GM23248 (cell line): ENCODE data around the gene VPS35L. TPM values are rescaled to one million over a fixed set of nuclear protein-coding genes. Genes with fewer than 3 reads are reported as not detected.

Source experiments
- DNase-seq: peaks from one replicate; pipeline ENCODE4 v3.0.0-alpha.2; 2015
- H2AFZ ChIP-seq: fragments of 200-600 bp; sonication (generic); 2 replicates; pipeline ENCODE4 v1.6.1; 2016; ENCODE audit warnings: antibody characterized with exemption
- H3F3A ChIP-seq: fragments of 200-600 bp; sonication (generic); 2 replicates; pipeline ENCODE4 v1.6.1; 2016; ENCODE audit warnings: mild to moderate bottlenecking, antibody characterized with exemption, mixed run types; ENCODE audit not compliant: insufficient read depth
- H3K27ac ChIP-seq: fragments of 200-600 bp; sonication (generic); 2 replicates; pipeline ENCODE4 v1.5.1; 2016; ENCODE audit warnings: mild to moderate bottlenecking
- H3K27me3 ChIP-seq: fragments of 200-600 bp; sonication (generic); replicated peaks from 2 replicates; pipeline ENCODE4 v1.6.1; 2016; ENCODE audit warnings: mild to moderate bottlenecking; ENCODE audit not compliant: insufficient read depth
- H3K36me3 ChIP-seq: fragments of 200-600 bp; sonication (generic); 2 replicates; pipeline ENCODE4 v1.6.1; 2016; ENCODE audit warnings: low read depth, mild to moderate bottlenecking
- H3K4me1 ChIP-seq: fragments of 200-600 bp; sonication (generic); 2 replicates; pipeline ENCODE4 v1.6.1; 2016; ENCODE audit warnings: mild to moderate bottlenecking; ENCODE audit not compliant: insufficient read depth
- H3K4me2 ChIP-seq: fragments of 200-600 bp; sonication (generic); one replicate; pipeline ENCODE4 v1.6.1; 2016; ENCODE audit warnings: mild to moderate bottlenecking; ENCODE audit not compliant: unreplicated experiment
- H3K4me3 ChIP-seq: fragments of 200-600 bp; sonication (generic); 2 replicates; pipeline ENCODE4 v1.5.1; 2016; ENCODE audit warnings: mild to moderate bottlenecking
- H3K79me2 ChIP-seq: fragments of 200-600 bp; sonication (generic); 2 replicates; pipeline ENCODE4 v1.6.1; 2016; ENCODE audit warnings: mild to moderate bottlenecking; ENCODE audit not compliant: insufficient read depth
- H3K9ac ChIP-seq: fragments of 200-600 bp; sonication (generic); 2 replicates; pipeline ENCODE4 v1.6.1; 2016; ENCODE audit warnings: mild to moderate bottlenecking
- H3K9me2 ChIP-seq: fragments of 200-600 bp; sonication (generic); 2 replicates; pipeline ENCODE4 v1.6.1; 2016; ENCODE audit warnings: mixed run types, mild to moderate bottlenecking, moderate library complexity; ENCODE audit not compliant: insufficient read depth
- H3K9me3 ChIP-seq: fragments of 200-600 bp; sonication (generic); one replicate; pipeline ENCODE4 v1.6.1; 2017; ENCODE audit warnings: low read depth
- H4K20me1 ChIP-seq: fragments of 200-600 bp; sonication (generic); 2 replicates; pipeline ENCODE4 v1.6.0; 2016; ENCODE audit not compliant: insufficient read depth
- EZH2 ChIP-seq: fragments of 200-600 bp; sonication (generic); IDR thresholded peaks from 2 replicates; pipeline ENCODE4 v1.6.1; 2018; ENCODE audit warnings: antibody characterized with exemption, mild to moderate bottlenecking; ENCODE audit not compliant: insufficient read depth, poor library complexity, severe bottlenecking
- EZH2phosphoT487 ChIP-seq: fragments of 200-600 bp; sonication (generic); IDR thresholded peaks from 2 replicates; pipeline ENCODE4 v1.6.1; 2018; ENCODE audit warnings: antibody characterized with exemption, moderate library complexity, mild to moderate bottlenecking, low read depth; ENCODE audit not compliant: insufficient read depth
- WGBS, 2 experiments: methylation state at CpG; one replicate each; pipeline ENCODE4 v1.1.6; 2015 to 2017; ENCODE audit warnings: low lambda C conversion rate in 2 of 2, low coverage in 1 of 2; ENCODE audit errors: missing lambda C conversion rate in 2 of 2; 5-methylcytosine and 5-hydroxymethylcytosine counted together
- in situ Hi-C: fragments of 300-500 bp; cut with MboI; formaldehyde crosslinking; loops from 2 replicates; pipeline ENCODE4 v1.15.0; 2020
- polyA plus RNA-seq: library from polyadenylated mRNA; unstranded; fragments of >200 nt; fragmentation: Nextera tagmentation; extraction: Ambion mirVana; gene quantifications from 2 replicates; pipeline ENCODE4 v1.2.1, GENCODE V29; 2016
- total RNA-seq: library from RNA; depleted of rRNA; stranded (reverse); fragments of >200 nt; shearing (Covaris generic); gene quantifications from 2 replicates; pipeline ENCODE4 v1.2.3, GENCODE V29; 2014

The VPS35L gene
- total and polyA plus RNA-seq, 2 experiments from 2014 or later: 19.9 to 58.2 TPM

DNA sequence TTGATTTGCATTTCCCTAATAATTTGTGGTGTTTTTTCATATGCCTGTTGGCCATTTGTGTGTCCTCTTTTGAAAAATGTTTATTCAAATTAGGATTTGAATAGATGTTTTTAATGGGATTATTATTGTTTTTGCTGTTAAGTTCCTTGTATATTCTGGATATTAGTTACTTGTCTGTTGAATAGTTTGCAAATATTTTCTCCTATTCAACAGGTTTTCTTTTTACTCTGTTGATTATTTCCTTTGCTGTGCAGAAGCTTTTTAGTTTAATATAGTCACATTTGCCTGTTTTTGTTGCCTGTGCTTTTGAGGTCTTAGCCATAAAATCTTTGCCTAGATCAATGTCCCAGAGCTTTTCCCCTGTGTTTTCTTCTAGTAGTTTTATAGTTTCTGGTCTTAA is 43.2 kb upstream of the VPS35L start:
- no peaks in the 10 kb centered on the region for H3K27me3 ChIP-seq
- H3K4me3 ChIP-seq: no peak overlapping the region
- DNase-seq: no peak
- H3K4me1 ChIP-seq: peaks cover 2% of the 10 kb centered on the region; the same call in 1 of the 2 replicates
- H3K9ac ChIP-seq: no peak overlapping the region
- no peaks in the 10 kb centered on the region for H3F3A ChIP-seq
- H2AFZ ChIP-seq: no peak overlapping the region
- no peaks in the 10 kb centered on the region for H3K9me3 ChIP-seq
- no peak overlapping the region for H3K27ac ChIP-seq
- no peak overlapping the region for H3K4me2 ChIP-seq
- no peak for TF ChIP-seq EZH2phosphoT487
- TF ChIP-seq EZH2: no peak
- no peaks in the 10 kb centered on the region for H4K20me1 ChIP-seq
- H3K36me3 ChIP-seq: peaks cover 19% of the 10 kb centered on the region
- 0 out of 2 replicates have a peak, but pooled peaks cover 10% of the 10 kb centered on the region for H3K79me2 ChIP-seq
- H3K9me2 ChIP-seq: no peaks in the 10 kb centered on the region
- in situ Hi-C loops: loop anchor here (25.0 kb wide), 1 partner anchor 425 kb away; no protein-coding TSS in a partner anchor

DNA sequence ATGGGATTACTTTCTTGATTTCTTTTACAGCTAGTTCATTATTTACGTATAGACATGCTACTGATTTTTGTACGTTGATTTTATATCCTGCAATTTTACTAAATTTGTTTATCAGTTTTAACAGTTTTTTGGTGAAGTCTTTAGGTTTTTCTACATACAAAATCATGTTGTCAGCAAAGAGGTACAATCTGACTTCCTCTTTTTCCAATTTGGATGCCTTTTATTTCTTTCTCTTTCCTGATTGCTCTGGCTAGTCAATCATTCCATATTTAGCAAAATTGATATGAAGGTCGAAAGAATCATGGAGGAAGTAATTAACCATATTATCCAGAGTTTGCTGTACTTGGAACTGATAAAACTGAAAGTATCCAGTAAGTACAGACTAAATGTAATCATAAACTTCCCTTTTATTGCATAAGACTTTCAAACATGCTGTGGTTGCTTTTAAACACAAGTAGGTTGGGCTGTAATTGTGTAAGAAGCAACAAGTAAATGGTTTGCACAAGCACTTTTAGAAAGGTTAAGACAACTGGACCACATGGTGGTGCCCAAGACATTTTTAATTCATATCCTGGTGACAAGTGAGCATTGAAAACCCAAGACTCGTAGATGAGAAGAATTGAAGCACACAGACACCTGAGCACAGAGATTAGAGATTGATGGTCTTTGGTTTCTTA is 42.0 kb upstream of the VPS35L start:
- Histone ChIP-seq H3K4me2 (no peak overlapping the region), H3K9ac (no peak overlapping the region)
- DNase-seq: no peak

DNA sequence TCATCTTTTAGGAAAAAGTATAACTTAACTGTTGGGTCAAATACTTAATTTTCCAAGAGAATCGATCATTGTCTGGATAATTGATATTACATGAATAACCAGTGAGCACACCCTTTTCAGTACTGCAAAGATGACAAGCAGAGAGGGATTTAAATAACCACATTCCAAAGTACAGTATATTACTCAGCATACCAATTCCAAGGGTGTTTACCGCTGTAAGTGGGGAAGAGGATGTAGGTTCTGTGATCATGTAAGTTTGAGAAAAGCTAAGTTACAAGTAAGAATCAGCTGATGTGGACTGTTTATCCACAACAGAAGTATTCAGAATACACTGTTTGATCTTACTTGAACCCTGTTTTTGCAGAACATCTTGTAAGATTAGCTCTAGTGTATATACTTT is 39.7 kb upstream of the VPS35L start:
- Histone ChIP-seq H3K9me3 (no peaks in the 10 kb centered on the region), H3K4me2 (no peak overlapping the region), H3K36me3 (peaks cover 15% of the 10 kb centered on the region), H3K4me3 (no peak overlapping the region), H3K79me2 (peaks cover 40% of the 10 kb centered on the region), H2AFZ (no peak overlapping the region), H3K4me1 (peaks cover 6% of the 10 kb centered on the region), H3K27me3 (no peaks in the 10 kb centered on the region), H3K27ac (no peak overlapping the region), H3K9ac (no peak overlapping the region), H3K9me2 (no peaks in the 10 kb centered on the region), H4K20me1 (no peaks in the 10 kb centered on the region), H3F3A (no peaks in the 10 kb centered on the region)
- no peak for DNase-seq
- TF ChIP-seq EZH2phosphoT487 (no peak), EZH2 (no peak)
- WGBS, 2 experiments: 100% methylated on average over 2 of the region's 2 CpGs
- in situ Hi-C loops: loop anchor here (25.0 kb wide), 1 partner anchor 428 kb away; no protein-coding TSS in a partner anchor

More for the DNA sequence above, 42.0 kb upstream of the VPS35L start:
- Histone ChIP-seq H3K36me3 (peaks cover 15% of the 10 kb centered on the region), H3K4me3 (no peak overlapping the region), H2AFZ (no peak overlapping the region), H4K20me1 (no peaks in the 10 kb centered on the region), H3K4me1 (peaks cover 6% of the 10 kb centered on the region; the same call in 1 of the 2 replicates), H3K79me2 (peaks cover 18% of the 10 kb centered on the region), H3K9me2 (no peaks in the 10 kb centered on the region), H3K27ac (no peak overlapping the region), H3K9me3 (no peaks in the 10 kb centered on the region), H3K27me3 (no peaks in the 10 kb centered on the region), H3F3A (no peaks in the 10 kb centered on the region)
- WGBS, 2 experiments: 96 to 97% methylated on average over 4 of the region's 4 CpGs
- in situ Hi-C loops: loop anchor here (25.0 kb wide), 1 partner anchor 426 kb away; no protein-coding TSS in a partner anchor
- TF ChIP-seq EZH2phosphoT487: no peak
- no peak for TF ChIP-seq EZH2

DNA sequence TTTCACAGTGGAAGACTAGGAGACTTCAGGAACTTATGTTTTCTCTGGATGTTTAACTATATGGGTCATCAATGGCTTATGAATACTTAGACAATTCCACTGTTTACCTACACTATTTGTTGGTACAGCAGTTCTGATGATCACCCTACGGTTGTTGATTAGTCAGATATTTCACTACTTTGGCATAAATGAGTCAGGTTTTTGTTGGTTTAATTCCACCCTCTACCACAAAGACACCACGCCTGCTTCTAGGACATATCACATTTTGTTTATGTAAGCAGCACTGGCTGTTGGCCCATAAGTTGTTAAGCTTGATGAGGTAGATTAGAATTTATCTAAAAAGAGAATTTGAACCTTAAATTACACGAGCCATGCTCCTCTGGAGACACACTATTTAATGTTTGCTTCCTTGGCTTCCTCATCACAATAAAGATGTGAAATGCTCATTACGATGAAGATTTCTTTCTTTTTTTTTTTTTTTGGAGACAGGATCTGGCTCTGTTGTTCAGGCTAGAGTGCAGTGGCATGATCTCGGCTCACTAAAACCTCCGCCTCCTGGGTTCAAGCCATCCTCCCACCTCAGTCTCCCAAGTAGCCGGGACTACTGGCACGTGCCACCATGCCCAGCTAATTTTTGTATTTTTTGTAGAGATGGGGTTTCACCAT is 37.9 kb upstream of the VPS35L start:
- Histone ChIP-seq H3K27me3 (no peaks in the 10 kb centered on the region), H2AFZ (no peak overlapping the region), H4K20me1 (no peaks in the 10 kb centered on the region), H3K36me3 (peaks cover 15% of the 10 kb centered on the region), H3K9ac (no peak overlapping the region), H3K4me2 (no peak overlapping the region), H3F3A (no peaks in the 10 kb centered on the region; the same call in 1 of the 2 replicates), H3K4me3 (no peak overlapping the region), H3K4me1 (peaks cover 6% of the 10 kb centered on the region), H3K79me2 (peaks cover 46% of the 10 kb centered on the region), H3K9me3 (no peaks in the 10 kb centered on the region), H3K27ac (no peak overlapping the region), H3K9me2 (no peaks in the 10 kb centered on the region)
- peak; percentile 62 for DNase-seq
- TF ChIP-seq EZH2phosphoT487 (no peak), EZH2 (no peak)
- 81% methylated on average over 8 of the region's 8 CpGs for WGBS, 2 experiments
- in situ Hi-C loops: loop anchor here (25.0 kb wide), 1 partner anchor 430 kb away; no protein-coding TSS in a partner anchor
